GM19023 (cell line): Measurements from ENCODE around the gene TAS2R43.
"Not testable (repeated sequence)": the region's sequence is repeated elsewhere in the genome, so short reads cannot be mapped to it uniquely, and the experiment has no call there.

ENCODE experiments used
- ATAC-seq: cut with Tn5 transposase; IDR thresholded peaks from one replicate; pipeline ENCODE4 v1.9.1; 2021; ENCODE audit warnings: mild to moderate bottlenecking, moderate library complexity; ENCODE audit not compliant: unreplicated experiment

TAS2R43 gene

GRCh38 chr12:11062194-11062593 is 29.9 kb downstream of the TAS2R43 start, which contains the start of gene TAS2R46:
Gene TAS2R46, minus strand, starts transcription at chr12:11062294. Its CDS starts 0 bp downstream, at chr12:11062294.
- not testable (repeated sequence) for ATAC-seq

- no peak for ATAC-seq
Observed at GRCh38 chr12:11059784-11060183, 32.3 kb downstream of the TAS2R43 start.

GRCh38 chr12:11059041-11059440 is 33.1 kb downstream of the TAS2R43 start:
- no peak for ATAC-seq

- no peak for ATAC-seq
Observed at GRCh38 chr12:11055306-11055705, 36.8 kb downstream of the TAS2R43 start.

- ATAC-seq, result not testable (repeated sequence)
Observed at GRCh38 chr12:11049806-11050531, 42.1 kb downstream of the TAS2R43 start.

- not testable (repeated sequence) for ATAC-seq
Observed at GRCh38 chr12:11041366-11041765, 50.7 kb downstream of the TAS2R43 start.
